Thoracic aorta (tissue), 2 donors: ENCODE measurements around the gene SLC4A3. TPM values are rescaled to one million over a fixed set of nuclear protein-coding genes. Genes with fewer than 3 reads are reported as not detected.

Experiments used
- ATAC-seq: fragments of 150-250 bp; one replicate; pipeline ENCODE4 v1.8.0; 2017; ENCODE audit warnings: low read depth; ENCODE audit not compliant: insufficient number of reproducible peaks, low FRiP score
- DNase-seq: peaks from one replicate; pipeline ENCODE4 v3.0.0-alpha.2; 2020; ENCODE audit warnings: low spot score
- H3K27ac ChIP-seq, 2 donors: fragments of 200-600 bp; sonication (generic); 1 replicate in 1 of 2; 2 replicates in 1 of 2; pipeline ENCODE4 v1.5.1; 2016; ENCODE audit warnings: mild to moderate bottlenecking in 2 of 2, moderate library complexity in 2 of 2
- H3K27me3 ChIP-seq: fragments of 200-600 bp; sonication (generic); replicated peaks from 2 replicates; pipeline ENCODE4 v1.6.0; 2016; ENCODE audit warnings: mild to moderate bottlenecking; ENCODE audit not compliant: insufficient read depth
- H3K36me3 ChIP-seq: fragments of 200-600 bp; sonication (generic); one replicate; pipeline ENCODE4 v1.5.1; 2016
- H3K4me1 ChIP-seq, 2 donors: fragments of 200-600 bp; sonication (generic); 1 replicate in 1 of 2; 2 replicates in 1 of 2; pipeline versions ENCODE4 v1.5.1 to v1.6.0; 2016; ENCODE audit warnings: low read depth in 2 of 2, mild to moderate bottlenecking in 1 of 2; ENCODE audit not compliant: control insufficient read depth in 1 of 2
- H3K4me3 ChIP-seq: fragments of 200-600 bp; sonication (generic); 2 replicates; pipeline ENCODE4 v1.5.1; 2016; ENCODE audit warnings: mild to moderate bottlenecking
- H3K9me3 ChIP-seq: fragments of 200-600 bp; sonication (generic); 2 replicates; pipeline ENCODE4 v1.5.1; 2016
- CTCF ChIP-seq: fragments of 200-600 bp; sonication (generic); IDR thresholded peaks from one replicate; pipeline ENCODE4 v1.5.1; 2019; ENCODE audit warnings: antibody characterized with exemption
- total RNA-seq, 2 donors: library from RNA; depleted of rRNA; stranded (reverse); fragments of >200 nt; gene quantifications; one replicate each; pipeline versions ENCODE4 v1.1.0 to v1.2.3, GENCODE V29; 2016

The SLC4A3 gene
- total RNA-seq, 2 donors from 2014 or later: 5.6 to 6.5 TPM

- Histone ChIP-seq H3K9me3 (no peaks in the 10 kb centered on the region), H3K27me3 (no peaks in the 10 kb centered on the region), H3K4me1 (no peaks in the 10 kb centered on the region), H3K27ac (no peak overlapping the region), H3K4me3 (no peak overlapping the region), H3K36me3 (no peaks in the 10 kb centered on the region)
- DNase-seq (no peak), ATAC-seq (no peak)
- TF ChIP-seq CTCF: no peak
Observed at GRCh38 chr2:219633276-219634065, 6.0 kb downstream of the SLC4A3 start.

- Histone ChIP-seq H3K27ac (no peak overlapping the region), H3K27me3 (no peaks in the 10 kb centered on the region), H3K4me3 (no peak overlapping the region), H3K36me3 (no peaks in the 10 kb centered on the region), H3K4me1 (no peaks in the 10 kb centered on the region), H3K9me3 (no peaks in the 10 kb centered on the region)
- DNase-seq (no peak), ATAC-seq (no peak)
- TF ChIP-seq CTCF: no peak
Observed at GRCh38 chr2:219634171-219634940, 6.9 kb downstream of the SLC4A3 start.

- H3K4me1 ChIP-seq: no peaks in the 10 kb centered on the region
- TF ChIP-seq CTCF: no peak
- DNase-seq: no peak
- H3K27ac ChIP-seq: no peak overlapping the region
- ATAC-seq: no peak
- H3K4me3 ChIP-seq: no peak overlapping the region
- H3K9me3 ChIP-seq: no peaks in the 10 kb centered on the region
- H3K27me3 ChIP-seq: no peaks in the 10 kb centered on the region
- H3K36me3 ChIP-seq: no peaks in the 10 kb centered on the region
Observed at GRCh38 chr2:219634951-219635751, 7.7 kb downstream of the SLC4A3 start.

- no peak overlapping the region for H3K4me3 ChIP-seq
- H3K4me1 ChIP-seq: no peaks in the 10 kb centered on the region
- H3K9me3 ChIP-seq: no peaks in the 10 kb centered on the region
- H3K36me3 ChIP-seq: no peaks in the 10 kb centered on the region
- DNase-seq: no peak
- no peaks in the 10 kb centered on the region for H3K27me3 ChIP-seq
- no peak for TF ChIP-seq CTCF
- no peak for ATAC-seq
- no peak overlapping the region for H3K27ac ChIP-seq
Observed at GRCh38 chr2:219636144-219636915, 8.9 kb downstream of the SLC4A3 start.
